Activated CD4-positive, alpha-beta T cell treated with anti-CD3 and anti-CD28 coated beads, Interleukin-2, Interleukin-6, amounts not matched to agents 100 ng/mL and 50 ng/mL, durations not matched to agents 16 hours and 8 hours (primary cell): ENCODE measurements around the gene NELFB.

Experiments used
- DNase-seq: peaks from one replicate; pipeline ENCODE4 v3.0.0-alpha.2; 2020

Gene NELFB

DNA sequence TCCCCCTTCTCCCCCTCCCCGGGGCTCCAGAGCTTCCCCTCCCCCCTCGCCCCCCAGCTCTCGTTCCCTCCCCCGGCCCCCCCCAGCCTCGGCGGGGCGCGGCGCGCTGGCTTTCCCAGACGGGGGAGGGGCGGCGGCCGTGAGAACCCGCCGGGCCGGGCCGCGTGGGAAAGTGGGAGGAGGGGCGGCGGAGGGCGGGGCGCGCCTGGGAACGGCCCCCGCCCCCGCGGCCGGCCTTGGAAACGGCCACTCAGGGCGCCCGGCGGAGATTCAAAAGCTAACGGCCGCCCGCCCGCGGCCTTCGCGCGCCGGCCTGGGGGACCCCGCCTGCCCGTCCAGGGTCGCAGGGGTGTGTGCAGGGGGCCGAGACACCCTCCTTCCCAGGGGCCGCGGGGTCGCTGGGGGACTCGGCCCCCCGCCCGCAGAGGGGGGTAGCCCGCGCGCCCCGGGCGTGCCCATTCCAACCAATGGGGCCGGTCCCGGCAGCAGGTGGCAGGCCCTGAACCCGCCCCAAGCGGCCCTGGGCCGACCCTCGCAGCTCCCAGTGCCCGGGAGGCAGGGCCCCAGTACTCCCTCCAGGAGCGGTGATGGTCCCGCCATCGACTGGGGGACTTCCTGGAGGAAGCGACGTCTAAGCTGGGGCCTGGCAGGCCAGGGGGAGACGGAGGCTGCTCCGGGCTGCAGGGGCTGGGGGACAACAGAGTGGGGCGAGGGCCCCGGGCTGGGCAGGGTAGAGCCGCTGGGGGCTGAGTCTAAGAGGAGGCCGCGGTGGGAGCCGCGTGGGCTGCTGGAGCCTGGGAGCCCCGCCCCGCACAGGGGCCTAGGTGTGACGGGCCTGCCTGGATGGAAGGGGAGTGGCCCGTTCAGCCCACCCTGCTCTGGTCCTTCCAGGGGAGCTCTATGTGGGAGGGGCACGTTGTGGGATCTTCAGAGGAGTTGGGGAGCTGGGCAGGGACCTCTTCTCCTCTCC lies 61.2 kb downstream of the NELFB start:
- DNase-seq = no peak

GRCh38 chr9:137317021-137317717 lies 62.0 kb downstream of the NELFB start:
- no peak for DNase-seq

GRCh38 chr9:137317718-137318511 lies 62.8 kb downstream of the NELFB start:
- DNase-seq = no peak

- DNase-seq = no peak
These were observed 63.5 kb downstream of the NELFB start for GRCh38 chr9:137318602-137319001.

DNA sequence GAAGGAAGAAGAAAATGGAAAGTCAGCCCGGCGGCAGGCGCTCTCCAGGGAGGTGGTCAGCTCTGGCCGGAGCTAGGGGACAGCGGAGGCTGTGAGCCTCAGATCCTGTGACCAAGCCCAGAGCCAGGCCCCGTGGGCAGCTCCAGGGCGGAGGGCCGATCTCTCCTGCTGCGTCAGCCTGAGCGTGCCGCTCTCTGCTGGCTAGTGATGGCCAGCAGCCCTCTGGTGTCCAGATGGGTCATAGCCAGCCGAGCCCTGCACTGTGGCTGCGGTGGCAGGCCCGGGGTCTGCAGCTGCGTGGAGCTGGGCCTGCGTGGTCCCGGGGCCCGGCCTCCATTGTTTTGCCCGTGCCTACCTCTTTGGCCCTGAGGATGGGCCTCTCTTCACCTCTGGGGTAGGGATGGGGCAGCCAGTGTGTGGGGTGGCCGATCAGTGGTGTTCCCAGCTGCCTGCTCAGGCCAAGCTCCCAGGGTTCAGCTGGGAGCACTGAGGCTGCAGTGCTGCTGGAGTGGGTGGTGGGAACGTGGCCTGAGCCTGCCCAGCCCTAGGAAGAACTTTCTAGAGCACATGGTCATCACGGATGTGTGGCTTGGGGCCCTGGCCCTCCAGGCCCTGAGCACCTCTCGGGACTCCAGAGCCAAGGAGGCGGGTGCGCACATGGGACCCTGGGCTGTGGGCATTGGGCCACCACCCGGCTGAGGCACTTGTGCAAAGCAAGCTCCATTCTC lies 64.0 kb downstream of the NELFB start:
- no peak for DNase-seq

DNA sequence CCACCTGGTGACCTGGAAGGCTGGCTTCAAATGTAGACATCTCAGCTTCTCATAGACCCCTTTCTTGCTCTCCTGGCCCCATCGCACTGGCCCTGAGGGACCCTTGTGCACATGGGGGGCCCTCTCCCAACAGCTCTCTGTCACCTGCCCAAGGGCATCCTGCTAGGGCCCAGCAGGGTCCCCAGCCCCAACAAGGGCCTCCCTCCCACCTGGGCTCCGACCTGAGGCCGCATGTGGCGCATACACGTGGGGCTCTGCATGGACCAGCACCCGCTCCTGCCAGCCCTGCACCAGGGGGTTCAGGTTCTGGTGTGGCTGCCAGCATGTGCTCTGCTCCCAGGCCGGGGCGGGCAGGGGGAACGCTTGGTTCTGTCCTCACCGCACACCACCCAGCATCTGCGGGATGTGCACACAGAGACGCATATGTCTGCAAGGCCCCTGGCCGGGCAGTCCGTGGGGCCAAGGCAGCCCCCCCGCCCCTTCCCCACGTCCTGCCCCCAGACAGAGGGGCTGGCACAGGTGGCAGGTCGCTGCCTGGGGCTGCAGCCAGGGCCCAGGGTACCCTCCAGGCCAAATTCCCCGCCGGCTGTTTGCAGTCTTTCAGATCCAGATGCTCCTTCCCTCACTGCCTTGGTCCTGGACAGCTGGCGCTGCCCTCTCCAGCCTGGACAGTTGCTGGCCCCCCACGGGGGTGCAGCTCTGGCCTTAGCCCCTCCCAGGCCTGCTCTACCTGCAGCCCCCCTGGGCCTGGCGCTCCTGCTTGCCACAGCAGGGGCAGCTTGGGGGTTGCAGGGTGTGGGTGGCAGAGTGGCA lies 64.8 kb downstream of the NELFB start:
- DNase-seq = no peak

- DNase-seq = no peak
These were observed 65.6 kb downstream of the NELFB start for GRCh38 chr9:137320555-137321384.

DNA sequence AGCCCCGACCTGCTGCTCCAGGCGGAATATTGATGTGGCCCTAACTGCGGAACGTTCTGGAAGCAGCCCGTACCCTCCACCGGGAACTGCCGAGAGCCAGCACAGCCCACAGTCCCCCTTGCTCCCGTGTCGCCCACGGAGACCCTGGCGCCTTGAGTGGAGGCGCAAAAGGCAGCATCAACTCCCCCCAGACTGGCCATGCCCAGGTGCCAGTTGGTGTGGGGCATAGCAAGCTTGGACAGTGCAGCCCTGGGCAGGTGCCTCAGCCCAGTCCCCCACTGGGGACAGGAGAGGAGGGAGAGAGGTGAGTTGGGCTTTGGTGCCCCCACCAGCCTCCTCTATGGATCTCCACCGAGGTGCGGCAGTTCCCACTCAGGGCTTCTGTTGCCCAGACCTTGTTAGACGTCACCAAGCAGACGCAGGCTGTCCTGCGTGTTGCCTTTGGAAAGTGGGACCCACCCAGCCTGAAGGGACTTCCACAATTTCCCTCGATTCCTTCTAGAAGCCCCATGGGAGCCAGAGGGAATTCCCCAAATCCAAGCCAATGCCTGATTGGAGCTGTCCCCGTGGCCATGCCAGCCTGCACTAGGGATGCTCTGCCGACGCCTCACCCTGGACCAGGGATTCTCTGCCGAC lies 66.7 kb downstream of the NELFB start:
- DNase-seq = no peak
